ENCODE results near the gene THSD7B. TPM values are rescaled to one million over a fixed set of nuclear protein-coding genes. Genes with fewer than 3 reads are reported as not detected.

Gene THSD7B
- total and polyA plus RNA-seq, 2 donors: 0.50 to 4.2 TPM

GRCh38 chr2:137255990-137256389 is 490.6 kb downstream of the THSD7B start:
- no peak for DNase-seq (ENCODE audit: low read depth in 6 of 9, low spot score in 9 of 9)
- H3K36me3 ChIP-seq (ENCODE audit: control insufficient read depth in 2 of 2, insufficient read depth in 2 of 2, low read length in 1 of 2): no peaks in the 10 kb centered on the region
- no peaks in the 10 kb centered on the region for H3K4me1 ChIP-seq (ENCODE audit: control insufficient read depth in 2 of 2, insufficient read depth in 2 of 2, low read length in 2 of 2)
- no peaks in the 10 kb centered on the region for H3K9me3 ChIP-seq (ENCODE audit: control insufficient read depth in 2 of 2, insufficient read depth in 1 of 2, low read length in 1 of 2)
- no peaks in the 10 kb centered on the region for H3K27me3 ChIP-seq (ENCODE audit: control insufficient read depth in 2 of 2, insufficient read depth in 1 of 2, low read length in 1 of 2)
- no peak overlapping the region for H3K27ac ChIP-seq (ENCODE audit: low read depth in 1 of 2, low read length in 1 of 2)
- 93% methylated on average over 1 of the region's 1 CpG for WGBS
- H3K4me3 ChIP-seq (ENCODE audit: low read length in 2 of 2): no peak overlapping the region

- Histone ChIP-seq H3K27me3 (ENCODE audit: control insufficient read depth in 2 of 2, insufficient read depth in 1 of 2, low read length in 1 of 2) (no peaks in the 10 kb centered on the region), H3K4me1 (ENCODE audit: control insufficient read depth in 2 of 2, insufficient read depth in 2 of 2, low read length in 2 of 2) (no peaks in the 10 kb centered on the region), H3K36me3 (ENCODE audit: control insufficient read depth in 2 of 2, insufficient read depth in 2 of 2, low read length in 1 of 2) (no peaks in the 10 kb centered on the region), H3K9me3 (ENCODE audit: control insufficient read depth in 2 of 2, insufficient read depth in 1 of 2, low read length in 1 of 2) (no peaks in the 10 kb centered on the region), H3K27ac (ENCODE audit: low read depth in 1 of 2, low read length in 1 of 2) (no peak overlapping the region), H3K4me3 (ENCODE audit: low read length in 2 of 2) (no peak overlapping the region)
- 83% methylated on average over 3 of the region's 3 CpGs for WGBS
- no peak for DNase-seq (ENCODE audit: low read depth in 6 of 9, low spot score in 9 of 9)
These were observed 496.7 kb downstream of the THSD7B start for GRCh38 chr2:137261881-137262585.

- no peak overlapping the region for H3K27ac ChIP-seq (ENCODE audit: low read depth in 1 of 2, low read length in 1 of 2)
- H3K9me3 ChIP-seq (ENCODE audit: control insufficient read depth in 2 of 2, insufficient read depth in 1 of 2, low read length in 1 of 2): no peaks in the 10 kb centered on the region
- no peak overlapping the region for H3K4me3 ChIP-seq (ENCODE audit: low read length in 2 of 2)
- WGBS: 26% methylated on average over 2 of the region's 2 CpGs
- DNase-seq (ENCODE audit: low read depth in 6 of 9, low spot score in 9 of 9): no peak
- no peaks in the 10 kb centered on the region for H3K36me3 ChIP-seq (ENCODE audit: control insufficient read depth in 2 of 2, insufficient read depth in 2 of 2, low read length in 1 of 2)
- H3K27me3 ChIP-seq (ENCODE audit: control insufficient read depth in 2 of 2, insufficient read depth in 1 of 2, low read length in 1 of 2): no peaks in the 10 kb centered on the region
- H3K4me1 ChIP-seq (ENCODE audit: control insufficient read depth in 2 of 2, insufficient read depth in 2 of 2, low read length in 2 of 2): no peaks in the 10 kb centered on the region
These were observed 497.2 kb downstream of the THSD7B start for GRCh38 chr2:137262594-137262993.

- H3K27me3 ChIP-seq (ENCODE audit: control insufficient read depth in 2 of 2, insufficient read depth in 1 of 2, low read length in 1 of 2): no peaks in the 10 kb centered on the region
- no peaks in the 10 kb centered on the region for H3K9me3 ChIP-seq (ENCODE audit: control insufficient read depth in 2 of 2, insufficient read depth in 1 of 2, low read length in 1 of 2)
- H3K4me1 ChIP-seq (ENCODE audit: control insufficient read depth in 2 of 2, insufficient read depth in 2 of 2, low read length in 2 of 2): no peaks in the 10 kb centered on the region
- DNase-seq (ENCODE audit: low read depth in 6 of 9, low spot score in 9 of 9): no peak
- no peak overlapping the region for H3K27ac ChIP-seq (ENCODE audit: low read depth in 1 of 2, low read length in 1 of 2)
- no peak overlapping the region for H3K4me3 ChIP-seq (ENCODE audit: low read length in 2 of 2)
- no peaks in the 10 kb centered on the region for H3K36me3 ChIP-seq (ENCODE audit: control insufficient read depth in 2 of 2, insufficient read depth in 2 of 2, low read length in 1 of 2)
- WGBS: 80% methylated on average over 4 of the region's 4 CpGs
These were observed 522.7 kb downstream of the THSD7B start for GRCh38 chr2:137287913-137288639.

- Histone ChIP-seq H3K27me3 (ENCODE audit: control insufficient read depth in 2 of 2, insufficient read depth in 1 of 2, low read length in 1 of 2) (no peaks in the 10 kb centered on the region), H3K4me3 (ENCODE audit: low read length in 2 of 2) (no peak overlapping the region), H3K4me1 (ENCODE audit: control insufficient read depth in 2 of 2, insufficient read depth in 2 of 2, low read length in 2 of 2) (no peaks in the 10 kb centered on the region), H3K36me3 (ENCODE audit: control insufficient read depth in 2 of 2, insufficient read depth in 2 of 2, low read length in 1 of 2) (no peaks in the 10 kb centered on the region), H3K27ac (ENCODE audit: low read depth in 1 of 2, low read length in 1 of 2) (no peak overlapping the region), H3K9me3 (ENCODE audit: control insufficient read depth in 2 of 2, insufficient read depth in 1 of 2, low read length in 1 of 2) (no peaks in the 10 kb centered on the region)
- no peak for DNase-seq (ENCODE audit: low read depth in 6 of 9, low spot score in 9 of 9)
These were observed 526.7 kb downstream of the THSD7B start for GRCh38 chr2:137291836-137292570.

- no peaks in the 10 kb centered on the region for H3K36me3 ChIP-seq (ENCODE audit: control insufficient read depth in 2 of 2, insufficient read depth in 2 of 2, low read length in 1 of 2)
- WGBS: 89% methylated on average over 3 of the region's 3 CpGs
- no peak overlapping the region for H3K4me3 ChIP-seq (ENCODE audit: low read length in 2 of 2)
- no peak for DNase-seq (ENCODE audit: low read depth in 6 of 9, low spot score in 9 of 9)
- H3K27me3 ChIP-seq (ENCODE audit: control insufficient read depth in 2 of 2, insufficient read depth in 1 of 2, low read length in 1 of 2): no peaks in the 10 kb centered on the region
- H3K4me1 ChIP-seq (ENCODE audit: control insufficient read depth in 2 of 2, insufficient read depth in 2 of 2, low read length in 2 of 2): no peaks in the 10 kb centered on the region
- no peak overlapping the region for H3K27ac ChIP-seq (ENCODE audit: low read depth in 1 of 2, low read length in 1 of 2)
- peaks cover 0 to 5% of the 10 kb centered on the region in 2 donors for H3K9me3 ChIP-seq (ENCODE audit: control insufficient read depth in 2 of 2, insufficient read depth in 1 of 2, low read length in 1 of 2)
These were observed 533.0 kb downstream of the THSD7B start for GRCh38 chr2:137298377-137298776.

GRCh38 chr2:137300987-137301386 is 535.6 kb downstream of the THSD7B start:
- WGBS: 85% methylated on average over 2 of the region's 2 CpGs
- Histone ChIP-seq H3K36me3 (ENCODE audit: control insufficient read depth in 2 of 2, insufficient read depth in 2 of 2, low read length in 1 of 2) (no peaks in the 10 kb centered on the region), H3K27ac (ENCODE audit: low read depth in 1 of 2, low read length in 1 of 2) (no peak overlapping the region), H3K4me1 (ENCODE audit: control insufficient read depth in 2 of 2, insufficient read depth in 2 of 2, low read length in 2 of 2) (no peaks in the 10 kb centered on the region), H3K4me3 (ENCODE audit: low read length in 2 of 2) (no peak overlapping the region), H3K27me3 (ENCODE audit: control insufficient read depth in 2 of 2, insufficient read depth in 1 of 2, low read length in 1 of 2) (no peaks in the 10 kb centered on the region), H3K9me3 (ENCODE audit: control insufficient read depth in 2 of 2, insufficient read depth in 1 of 2, low read length in 1 of 2) (peaks cover 0 to 5% of the 10 kb centered on the region in 2 donors)
- no peak for DNase-seq (ENCODE audit: low read depth in 6 of 9, low spot score in 9 of 9)

GRCh38 chr2:137302957-137303356 is 537.6 kb downstream of the THSD7B start:
- 88% methylated on average over 3 of the region's 3 CpGs for WGBS
- DNase-seq (ENCODE audit: low read depth in 6 of 9, low spot score in 9 of 9): no peak
- Histone ChIP-seq H3K4me1 (ENCODE audit: control insufficient read depth in 2 of 2, insufficient read depth in 2 of 2, low read length in 2 of 2) (no peaks in the 10 kb centered on the region), H3K4me3 (ENCODE audit: low read length in 2 of 2) (no peak overlapping the region), H3K27me3 (ENCODE audit: control insufficient read depth in 2 of 2, insufficient read depth in 1 of 2, low read length in 1 of 2) (no peaks in the 10 kb centered on the region), H3K36me3 (ENCODE audit: control insufficient read depth in 2 of 2, insufficient read depth in 2 of 2, low read length in 1 of 2) (no peaks in the 10 kb centered on the region), H3K9me3 (ENCODE audit: control insufficient read depth in 2 of 2, insufficient read depth in 1 of 2, low read length in 1 of 2) (peaks cover 0 to 5% of the 10 kb centered on the region in 2 donors), H3K27ac (ENCODE audit: low read depth in 1 of 2, low read length in 1 of 2) (no peak overlapping the region)

- Histone ChIP-seq H3K36me3 (ENCODE audit: control insufficient read depth in 2 of 2, insufficient read depth in 2 of 2, low read length in 1 of 2) (no peaks in the 10 kb centered on the region), H3K27ac (ENCODE audit: low read depth in 1 of 2, low read length in 1 of 2) (no peak overlapping the region), H3K9me3 (ENCODE audit: control insufficient read depth in 2 of 2, insufficient read depth in 1 of 2, low read length in 1 of 2) (no peaks in the 10 kb centered on the region), H3K4me1 (ENCODE audit: control insufficient read depth in 2 of 2, insufficient read depth in 2 of 2, low read length in 2 of 2) (no peaks in the 10 kb centered on the region), H3K27me3 (ENCODE audit: control insufficient read depth in 2 of 2, insufficient read depth in 1 of 2, low read length in 1 of 2) (no peaks in the 10 kb centered on the region), H3K4me3 (ENCODE audit: low read length in 2 of 2) (no peak overlapping the region)
- 94% methylated on average over 4 of the region's 4 CpGs for WGBS
- no peak for DNase-seq (ENCODE audit: low read depth in 6 of 9, low spot score in 9 of 9)
These were observed 550.7 kb downstream of the THSD7B start for GRCh38 chr2:137316075-137316474.

All from thymus (tissue), 11 donors.